Measurements from ENCODE around the gene DLG2.

DLG2 gene

DNA sequence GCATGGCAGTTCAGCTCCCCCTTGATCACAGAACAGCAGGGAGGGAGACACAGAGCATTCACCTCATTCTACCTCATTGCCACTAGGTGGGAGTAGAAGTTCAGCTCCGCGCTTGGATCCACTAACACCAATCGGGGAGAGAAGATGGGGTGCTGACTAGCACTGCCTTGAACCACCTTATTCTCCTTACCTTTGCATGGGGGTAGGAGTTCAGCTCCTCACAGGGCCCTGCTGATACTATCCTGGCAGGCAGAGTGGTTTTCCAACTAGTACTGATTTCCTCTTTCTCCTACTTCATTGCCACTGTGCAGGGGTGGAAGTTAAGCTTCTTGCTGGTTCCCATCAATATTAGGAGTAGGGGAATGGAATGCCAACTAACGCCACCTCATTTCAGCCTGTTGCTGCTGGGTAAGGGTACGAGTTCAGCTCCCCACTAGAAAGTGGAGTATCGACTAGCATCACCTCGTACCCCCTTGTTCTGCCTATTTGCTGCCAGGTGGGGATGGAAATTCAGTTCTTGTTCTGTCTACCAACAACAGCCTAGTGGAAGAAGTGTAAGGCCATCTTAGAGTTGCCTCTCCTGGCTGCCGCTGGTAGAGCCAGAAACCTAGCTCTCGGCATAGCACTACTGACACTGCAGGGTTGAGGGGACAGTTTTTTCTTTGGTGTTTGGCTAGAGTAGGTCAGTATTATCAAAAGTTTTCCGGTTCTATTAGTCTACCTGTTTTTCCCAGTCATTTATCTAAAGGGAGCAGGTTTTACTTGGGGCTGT, 1790.1 kb downstream of the DLG2 start:
- H3K9me3 Mint-ChIP-seq: no peaks in the 10 kb centered on the region
- no peaks in the 10 kb centered on the region for H3K4me1 Mint-ChIP-seq
- no peaks in the 10 kb centered on the region for H3K36me3 Mint-ChIP-seq (ENCODE audit: insufficient read depth)
- DNase-seq (ENCODE audit: low spot score in 2 of 2): no peak
- H3K4me3 Mint-ChIP-seq: no peak overlapping the region
- no peak for ATAC-seq (replicated peaks; ENCODE audit: extremely low read depth, poor library complexity, severe bottlenecking)
- no peaks in the 10 kb centered on the region for H3K27me3 Mint-ChIP-seq
- no peak overlapping the region for H3K27ac Mint-ChIP-seq (ENCODE audit: low read depth)

DNA sequence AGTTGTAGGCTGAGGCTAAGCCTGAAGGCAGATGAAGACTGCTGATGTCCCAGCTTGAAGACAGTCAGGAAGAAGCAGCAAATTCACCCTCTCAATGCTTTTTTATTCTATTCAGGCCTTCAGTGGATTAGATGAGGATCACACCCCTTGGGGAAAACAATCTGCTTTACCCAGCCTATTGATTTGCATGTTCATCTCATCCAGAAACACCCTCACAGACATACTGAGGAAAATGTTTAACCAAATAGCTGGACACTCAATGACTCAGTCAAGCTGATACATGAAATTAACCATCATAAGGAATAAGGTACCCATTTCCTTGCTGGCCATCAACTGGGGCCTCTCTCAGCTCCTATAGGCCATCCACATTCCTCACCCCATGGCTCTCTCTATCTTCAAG, 1791.1 kb downstream of the DLG2 start:
- Mint-ChIP-seq H3K9me3 (no peaks in the 10 kb centered on the region), H3K27me3 (no peaks in the 10 kb centered on the region), H3K4me3 (no peak overlapping the region), H3K4me1 (no peaks in the 10 kb centered on the region), H3K27ac (ENCODE audit: low read depth) (no peak overlapping the region), H3K36me3 (ENCODE audit: insufficient read depth) (no peaks in the 10 kb centered on the region)
- DNase-seq (ENCODE audit: low spot score in 2 of 2) (no peak), ATAC-seq (replicated peaks; ENCODE audit: extremely low read depth, poor library complexity, severe bottlenecking) (no peak)

DNA sequence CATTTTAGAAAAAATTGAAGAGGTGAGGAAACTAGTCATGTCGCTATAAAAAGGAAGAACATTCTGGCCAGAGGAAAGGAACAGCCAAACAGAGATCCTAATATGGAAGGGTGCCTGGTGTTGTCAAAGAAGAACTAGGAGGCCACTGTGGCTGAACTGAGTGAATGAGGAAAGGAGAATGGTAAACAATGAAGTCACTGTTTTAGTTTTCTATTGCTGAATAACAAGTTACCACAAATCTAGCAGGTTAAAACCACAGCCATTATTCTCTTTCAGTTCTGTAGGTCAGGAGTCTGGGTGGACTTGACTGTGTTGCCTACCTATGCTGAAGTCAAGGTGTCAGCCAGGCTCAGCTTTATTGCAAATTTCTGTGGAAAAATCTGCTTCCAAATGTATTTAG, 1791.7 kb downstream of the DLG2 start:
- Mint-ChIP-seq H3K9me3 (no peaks in the 10 kb centered on the region), H3K4me1 (no peaks in the 10 kb centered on the region), H3K4me3 (no peak overlapping the region), H3K36me3 (ENCODE audit: insufficient read depth) (no peaks in the 10 kb centered on the region), H3K27ac (ENCODE audit: low read depth) (no peak overlapping the region), H3K27me3 (no peaks in the 10 kb centered on the region)
- DNase-seq (ENCODE audit: low spot score in 2 of 2) (no peak), ATAC-seq (replicated peaks; ENCODE audit: extremely low read depth, poor library complexity, severe bottlenecking) (no peak)

DNA sequence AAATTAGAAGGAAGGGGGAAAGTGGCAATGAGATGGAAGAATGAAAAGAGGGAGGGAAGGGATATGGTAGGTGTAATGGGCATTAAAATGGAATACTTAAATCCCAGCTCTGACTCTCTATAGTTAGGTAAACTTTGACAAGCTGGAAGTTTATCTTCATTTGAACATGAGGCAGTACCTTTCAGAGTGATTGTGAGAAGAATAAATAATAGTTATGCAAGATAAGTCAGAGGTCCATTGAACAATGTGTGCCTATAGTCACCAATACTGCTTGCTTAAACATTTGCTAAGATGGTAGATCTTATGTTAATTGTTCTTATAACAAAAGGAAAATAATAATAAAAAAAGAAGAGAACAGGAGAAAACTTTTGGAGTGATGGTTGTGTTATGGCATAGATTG, 1795.2 kb downstream of the DLG2 start:
- DNase-seq (ENCODE audit: low spot score in 2 of 2): no peak
- Mint-ChIP-seq H3K9me3 (no peaks in the 10 kb centered on the region), H3K36me3 (ENCODE audit: insufficient read depth) (no peaks in the 10 kb centered on the region), H3K27me3 (no peaks in the 10 kb centered on the region), H3K4me1 (no peaks in the 10 kb centered on the region), H3K4me3 (no peak overlapping the region), H3K27ac (ENCODE audit: low read depth) (no peak overlapping the region)
- no peak for ATAC-seq (replicated peaks; ENCODE audit: extremely low read depth, poor library complexity, severe bottlenecking)

DNA sequence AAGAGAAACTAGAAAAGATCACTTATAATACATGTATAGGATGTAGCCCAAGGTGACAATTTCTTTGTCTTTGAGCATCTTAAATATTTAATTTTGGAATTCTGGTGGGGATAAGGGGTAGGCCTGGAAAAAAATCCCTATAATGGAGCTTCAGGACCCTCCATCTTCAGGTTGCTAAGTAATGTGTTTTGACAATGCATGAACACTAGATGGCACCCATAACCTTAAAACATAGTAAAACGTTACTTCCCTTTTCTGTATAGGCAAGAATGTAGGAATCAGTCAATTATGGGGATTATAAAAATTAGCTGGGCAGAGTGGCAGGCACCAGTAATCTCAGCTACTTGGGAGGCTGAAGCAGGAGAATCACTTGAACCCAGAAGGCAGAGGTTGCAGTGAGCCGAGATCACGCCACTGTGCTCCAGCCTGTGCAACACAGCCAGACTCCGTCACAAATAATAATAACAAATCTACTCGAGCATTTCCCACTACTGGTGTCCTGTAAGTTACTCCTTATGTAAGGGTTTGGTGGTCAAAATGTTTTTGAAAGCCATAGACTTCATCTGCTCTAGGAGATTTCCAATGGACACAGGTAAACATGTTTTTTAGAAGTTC, 1799.1 kb downstream of the DLG2 start:
- no peak overlapping the region for H3K27ac Mint-ChIP-seq (ENCODE audit: low read depth)
- no peaks in the 10 kb centered on the region for H3K9me3 Mint-ChIP-seq
- no peaks in the 10 kb centered on the region for H3K36me3 Mint-ChIP-seq (ENCODE audit: insufficient read depth)
- H3K4me1 Mint-ChIP-seq: no peaks in the 10 kb centered on the region
- no peak overlapping the region for H3K4me3 Mint-ChIP-seq
- no peak for ATAC-seq (replicated peaks; ENCODE audit: extremely low read depth, poor library complexity, severe bottlenecking)
- no peak for DNase-seq (ENCODE audit: low spot score in 2 of 2)
- H3K27me3 Mint-ChIP-seq: no peaks in the 10 kb centered on the region

DNA sequence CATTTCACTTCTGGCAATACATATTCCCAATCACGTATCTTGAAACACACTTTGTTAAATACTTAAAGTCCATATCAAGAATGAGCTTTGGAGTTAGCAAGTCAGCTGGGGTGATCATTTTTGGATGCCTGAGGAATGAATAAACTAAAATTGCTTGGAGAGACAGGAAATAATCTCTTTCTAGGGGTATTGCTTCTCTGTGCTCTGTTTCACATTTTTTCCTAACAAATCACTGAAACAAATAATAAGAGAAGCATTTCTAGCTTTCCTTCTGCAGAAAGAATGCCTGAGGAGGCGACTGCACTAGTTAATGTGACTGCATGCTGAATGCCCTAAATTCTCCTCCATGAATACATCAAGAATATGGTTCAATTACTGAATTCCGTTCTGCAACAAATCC, 1799.6 kb downstream of the DLG2 start:
- DNase-seq (ENCODE audit: low spot score in 2 of 2): no peak
- H3K4me1 Mint-ChIP-seq: no peaks in the 10 kb centered on the region
- H3K27ac Mint-ChIP-seq (ENCODE audit: low read depth): no peak overlapping the region
- H3K36me3 Mint-ChIP-seq (ENCODE audit: insufficient read depth): no peaks in the 10 kb centered on the region
- no peak for ATAC-seq (replicated peaks; ENCODE audit: extremely low read depth, poor library complexity, severe bottlenecking)
- no peak overlapping the region for H3K4me3 Mint-ChIP-seq
- no peaks in the 10 kb centered on the region for H3K27me3 Mint-ChIP-seq
- no peaks in the 10 kb centered on the region for H3K9me3 Mint-ChIP-seq

DNA sequence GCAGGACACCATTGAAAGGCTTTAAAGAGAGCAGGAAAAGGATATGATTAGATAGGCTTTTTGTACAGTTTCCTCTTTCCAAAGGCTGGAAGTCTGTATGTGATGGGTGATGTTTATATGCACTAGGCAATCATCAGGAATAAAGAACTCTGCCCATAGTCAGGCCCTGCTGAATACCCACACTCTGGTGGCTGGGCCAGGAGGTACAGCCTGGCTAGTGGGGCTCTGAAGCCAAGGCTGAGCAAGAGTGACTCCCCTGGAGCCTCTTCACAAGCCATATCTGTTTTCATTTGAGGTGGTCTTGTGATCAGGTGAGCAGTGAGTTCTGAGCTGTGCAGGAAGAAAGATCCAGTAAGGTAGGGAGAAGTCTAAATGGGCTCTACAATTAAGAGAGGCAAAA, 1801.1 kb downstream of the DLG2 start:
- ATAC-seq (replicated peaks; ENCODE audit: extremely low read depth, poor library complexity, severe bottlenecking) (no peak), DNase-seq (ENCODE audit: low spot score in 2 of 2) (no peak)
- H3K9me3 Mint-ChIP-seq: no peaks in the 10 kb centered on the region
- H3K36me3 Mint-ChIP-seq (ENCODE audit: insufficient read depth): no peaks in the 10 kb centered on the region
- no peak overlapping the region for H3K27ac Mint-ChIP-seq (ENCODE audit: low read depth)
- H3K4me1 Mint-ChIP-seq: no peaks in the 10 kb centered on the region
- H3K4me3 Mint-ChIP-seq: no peak overlapping the region
- H3K27me3 Mint-ChIP-seq: no peaks in the 10 kb centered on the region

DNA sequence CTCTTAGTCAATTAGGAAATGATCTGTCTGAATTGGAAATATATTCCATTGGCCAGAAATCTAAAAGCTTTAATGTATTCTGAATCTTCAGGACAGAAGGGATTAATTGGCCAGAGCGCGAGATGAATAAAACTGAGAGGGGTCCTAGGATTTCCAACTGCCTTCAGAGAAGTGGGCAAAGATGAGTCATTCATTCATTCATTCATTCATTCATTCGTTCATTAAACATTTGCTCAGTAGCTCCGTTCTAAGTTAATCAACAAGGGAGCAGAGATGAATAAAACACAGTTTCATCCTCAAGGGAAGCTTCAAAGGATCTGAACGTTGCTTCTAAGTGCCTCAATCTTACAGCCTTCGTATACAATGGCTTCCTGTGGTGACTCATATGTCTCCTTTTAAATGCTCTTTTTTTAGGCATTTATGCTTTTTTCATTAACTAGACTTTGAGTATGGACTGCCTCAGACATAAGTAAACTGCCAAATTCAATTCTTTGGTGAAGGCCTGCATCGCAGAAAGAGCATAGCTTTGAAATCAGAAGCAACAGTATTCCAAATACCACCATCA, 1803.6 kb downstream of the DLG2 start:
- no peak overlapping the region for H3K27ac Mint-ChIP-seq (ENCODE audit: low read depth)
- ATAC-seq (replicated peaks; ENCODE audit: extremely low read depth, poor library complexity, severe bottlenecking): no peak
- no peak overlapping the region for H3K4me3 Mint-ChIP-seq
- no peak for DNase-seq (ENCODE audit: low spot score in 2 of 2)
- no peaks in the 10 kb centered on the region for H3K4me1 Mint-ChIP-seq
- no peaks in the 10 kb centered on the region for H3K9me3 Mint-ChIP-seq
- no peaks in the 10 kb centered on the region for H3K36me3 Mint-ChIP-seq (ENCODE audit: insufficient read depth)
- H3K27me3 Mint-ChIP-seq: no peaks in the 10 kb centered on the region

DNA sequence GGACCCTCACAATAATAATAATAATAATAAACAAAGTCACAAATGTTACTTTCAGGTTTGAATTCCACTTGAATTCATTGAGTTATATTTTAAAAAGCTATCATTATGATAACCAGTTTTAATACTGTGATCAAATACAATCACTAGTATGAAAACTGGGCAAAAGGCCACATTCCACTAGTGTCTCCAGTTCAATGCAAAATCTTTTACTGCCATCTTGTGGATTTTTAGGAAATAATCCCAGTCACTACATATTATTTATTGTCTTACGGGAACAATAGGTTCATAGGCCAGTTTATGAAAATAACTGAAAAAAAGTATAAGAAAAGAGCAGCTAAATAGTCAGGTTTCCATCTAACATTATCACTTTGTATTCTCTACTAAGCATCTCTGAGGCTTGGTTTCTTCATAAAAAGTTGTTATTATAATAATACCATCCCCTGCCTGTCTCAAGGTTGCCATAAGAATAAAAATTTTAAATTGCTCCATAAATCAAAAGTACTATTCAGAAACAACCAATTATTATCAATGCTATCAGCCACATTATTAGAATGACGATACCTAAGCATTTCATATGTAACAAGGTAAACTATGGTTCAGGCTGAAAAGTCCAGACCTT, 1807.1 kb downstream of the DLG2 start:
- ATAC-seq (replicated peaks; ENCODE audit: extremely low read depth, poor library complexity, severe bottlenecking) (no peak), DNase-seq (ENCODE audit: low spot score in 2 of 2) (no peak)
- Mint-ChIP-seq H3K9me3 (no peaks in the 10 kb centered on the region), H3K4me3 (no peak overlapping the region), H3K4me1 (no peaks in the 10 kb centered on the region), H3K27me3 (no peaks in the 10 kb centered on the region), H3K36me3 (ENCODE audit: insufficient read depth) (no peaks in the 10 kb centered on the region), H3K27ac (ENCODE audit: low read depth) (no peak overlapping the region)

DNA sequence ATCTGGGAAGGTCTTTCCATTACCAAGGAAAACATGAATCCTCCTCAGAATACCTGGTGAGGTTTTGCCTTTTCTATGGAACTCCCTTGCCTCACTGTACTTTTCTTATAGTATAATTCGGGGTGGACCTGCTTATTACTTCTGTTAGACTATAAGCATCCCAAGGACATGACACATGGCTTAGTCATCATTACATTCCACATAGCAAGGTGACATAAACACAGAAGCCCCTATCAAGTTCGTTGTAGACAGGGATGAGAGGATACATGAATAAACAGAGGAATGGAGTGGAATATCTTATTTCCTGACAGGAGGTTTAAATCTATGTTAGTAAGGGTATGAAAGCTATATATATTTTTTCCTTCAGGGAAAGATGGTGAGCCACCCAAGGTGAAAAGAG, 1808.8 kb downstream of the DLG2 start:
- Mint-ChIP-seq H3K27me3 (no peaks in the 10 kb centered on the region), H3K4me1 (no peaks in the 10 kb centered on the region), H3K4me3 (no peak overlapping the region), H3K9me3 (no peaks in the 10 kb centered on the region), H3K36me3 (ENCODE audit: insufficient read depth) (no peaks in the 10 kb centered on the region), H3K27ac (ENCODE audit: low read depth) (no peak overlapping the region)
- no peak for ATAC-seq (replicated peaks; ENCODE audit: extremely low read depth, poor library complexity, severe bottlenecking)
- no peak for DNase-seq (ENCODE audit: low spot score in 2 of 2)

DNA sequence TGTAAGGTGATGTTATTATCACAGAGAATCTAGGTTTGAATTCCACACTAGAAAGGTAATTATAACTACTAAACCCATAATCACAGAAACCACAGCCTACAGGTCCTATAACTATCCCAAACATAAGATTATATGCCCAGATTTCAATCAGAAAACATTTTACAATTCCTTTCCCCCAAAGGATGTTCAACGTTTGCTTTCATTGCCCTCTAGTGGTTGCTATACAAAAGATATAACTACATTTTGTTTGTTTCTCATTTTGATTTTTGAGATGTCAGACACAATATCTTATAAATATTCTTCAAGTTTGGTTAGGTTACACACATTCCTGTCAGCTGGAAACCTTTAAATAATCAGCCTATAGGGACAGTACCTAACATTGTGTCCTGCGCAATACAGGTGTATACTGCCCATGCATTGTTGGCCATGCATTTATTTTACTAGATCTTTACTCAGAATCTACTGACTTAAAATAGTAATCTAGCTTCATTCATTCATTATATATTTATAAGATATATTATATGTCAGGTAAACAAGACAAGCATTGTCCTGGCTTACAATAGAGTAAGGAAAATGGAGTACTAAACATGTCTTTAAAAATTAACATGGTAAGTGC, 1810.5 kb downstream of the DLG2 start:
- ATAC-seq (replicated peaks; ENCODE audit: extremely low read depth, poor library complexity, severe bottlenecking) (no peak), DNase-seq (ENCODE audit: low spot score in 2 of 2) (no peak)
- Mint-ChIP-seq H3K27ac (ENCODE audit: low read depth) (no peak overlapping the region), H3K4me1 (no peaks in the 10 kb centered on the region), H3K36me3 (ENCODE audit: insufficient read depth) (no peaks in the 10 kb centered on the region), H3K27me3 (no peaks in the 10 kb centered on the region), H3K4me3 (no peak overlapping the region), H3K9me3 (no peaks in the 10 kb centered on the region)

DNA sequence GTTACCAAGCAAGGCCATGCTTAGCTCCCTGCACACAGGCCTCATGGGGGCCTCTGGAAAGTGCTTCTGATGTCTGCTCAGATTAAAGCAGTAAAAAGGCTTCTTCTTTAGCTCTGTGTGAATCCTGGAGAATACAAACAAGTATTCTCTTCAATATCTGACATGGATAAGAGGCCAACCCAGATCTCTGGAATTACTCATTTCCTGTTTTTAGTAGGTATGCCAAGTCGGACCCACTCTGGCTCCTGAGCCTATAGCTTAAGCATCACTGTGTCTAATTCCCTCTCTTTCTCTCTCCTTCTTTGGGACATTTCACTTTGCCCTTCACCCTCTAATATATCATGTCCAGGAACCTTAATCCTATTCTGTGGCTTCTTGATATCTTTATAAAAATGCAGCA, 1811.4 kb downstream of the DLG2 start:
- Mint-ChIP-seq H3K27me3 (no peaks in the 10 kb centered on the region), H3K4me3 (no peak overlapping the region), H3K4me1 (no peaks in the 10 kb centered on the region), H3K9me3 (no peaks in the 10 kb centered on the region), H3K36me3 (ENCODE audit: insufficient read depth) (no peaks in the 10 kb centered on the region), H3K27ac (ENCODE audit: low read depth) (no peak overlapping the region)
- DNase-seq (ENCODE audit: low spot score in 2 of 2) (no peak), ATAC-seq (replicated peaks; ENCODE audit: extremely low read depth, poor library complexity, severe bottlenecking) (no peak)
